ENCODE data around the gene RNF123.
"Not testable (repeated sequence)": the region's sequence is repeated elsewhere in the genome, so short reads cannot be mapped to it uniquely, and the experiment has no call there.

Gene RNF123

GRCh38 chr3:49694409-49695070, 5.2 kb downstream of the RNF123 start:
- H3K27ac Mint-ChIP-seq; H3K4me3 Mint-ChIP-seq; ATAC-seq (replicated peaks); DNase-seq; H3K27me3 Mint-ChIP-seq; H3K9me3 Mint-ChIP-seq: not testable (repeated sequence)
- peaks cover 15 to 28% of the 10 kb centered on the region in 2 donors for H3K36me3 Mint-ChIP-seq
- H3K4me1 Mint-ChIP-seq = peaks cover 17 to 28% of the 10 kb centered on the region in 2 donors

- not testable (repeated sequence) for H3K27ac Mint-ChIP-seq; H3K9me3 Mint-ChIP-seq; H3K4me3 Mint-ChIP-seq; DNase-seq; ATAC-seq (replicated peaks); H3K27me3 Mint-ChIP-seq
- H3K4me1 Mint-ChIP-seq = peaks cover 9 to 19% of the 10 kb centered on the region in 2 donors
- peaks cover 15 to 34% of the 10 kb centered on the region in 2 donors for H3K36me3 Mint-ChIP-seq
Observed at GRCh38 chr3:49695350-49696015, 6.1 kb downstream of the RNF123 start.

GRCh38 chr3:49699281-49699979, 10.1 kb downstream of the RNF123 start:
- Mint-ChIP-seq H3K27me3 (no peaks in the 10 kb centered on the region), H3K4me3 (no peak overlapping the region), H3K9me3 (no peaks in the 10 kb centered on the region), H3K27ac (no peak overlapping the region), H3K4me1 (peaks cover 7 to 14% of the 10 kb centered on the region in 2 donors), H3K36me3 (peaks cover 27 to 58% of the 10 kb centered on the region in 2 donors)
- no peak for ATAC-seq (replicated peaks)
- DNase-seq = no peak

- no peak for DNase-seq
- Mint-ChIP-seq H3K36me3 (peaks cover 27 to 58% of the 10 kb centered on the region in 2 donors), H3K27me3 (no peaks in the 10 kb centered on the region), H3K4me3 (no peak overlapping the region), H3K9me3 (no peaks in the 10 kb centered on the region), H3K4me1 (peaks cover 7 to 14% of the 10 kb centered on the region in 2 donors), H3K27ac (no peak overlapping the region)
- no peak for ATAC-seq (replicated peaks)
Observed at GRCh38 chr3:49700014-49700413, 10.7 kb downstream of the RNF123 start.

- DNase-seq (no peak), ATAC-seq (replicated peaks) (no peak)
- H3K4me3 Mint-ChIP-seq = no peak overlapping the region
- peaks cover 27 to 60% of the 10 kb centered on the region in 2 donors for H3K36me3 Mint-ChIP-seq
- peaks cover 7 to 9% of the 10 kb centered on the region in 2 donors for H3K4me1 Mint-ChIP-seq
- no peaks in the 10 kb centered on the region for H3K9me3 Mint-ChIP-seq
- H3K27ac Mint-ChIP-seq = no peak overlapping the region
- H3K27me3 Mint-ChIP-seq = no peaks in the 10 kb centered on the region
Observed at GRCh38 chr3:49700453-49701128, 11.2 kb downstream of the RNF123 start.

GRCh38 chr3:49701388-49702077, 12.2 kb downstream of the RNF123 start:
- Mint-ChIP-seq H3K9me3 (no peaks in the 10 kb centered on the region), H3K27me3 (no peaks in the 10 kb centered on the region), H3K27ac (no peak overlapping the region), H3K36me3 (peaks cover 27 to 63% of the 10 kb centered on the region in 2 donors), H3K4me1 (peaks cover 7 to 9% of the 10 kb centered on the region in 2 donors), H3K4me3 (no peak overlapping the region)
- DNase-seq (no peak), ATAC-seq (replicated peaks) (no peak)

- peaks cover 23 to 64% of the 10 kb centered on the region in 2 donors for H3K36me3 Mint-ChIP-seq
- no peak overlapping the region for H3K4me3 Mint-ChIP-seq
- ATAC-seq (replicated peaks) (no peak), DNase-seq (no peak)
- no peaks in the 10 kb centered on the region for H3K27me3 Mint-ChIP-seq
- no peaks in the 10 kb centered on the region for H3K9me3 Mint-ChIP-seq
- H3K27ac Mint-ChIP-seq = no peak overlapping the region
- peaks cover 9 to 14% of the 10 kb centered on the region in 2 donors for H3K4me1 Mint-ChIP-seq
Observed at GRCh38 chr3:49702672-49703071, 13.3 kb downstream of the RNF123 start.

- Mint-ChIP-seq H3K4me3 (no peak overlapping the region), H3K9me3 (no peaks in the 10 kb centered on the region), H3K27me3 (no peaks in the 10 kb centered on the region), H3K4me1 (peaks cover 11 to 18% of the 10 kb centered on the region in 2 donors), H3K36me3 (peaks cover 22 to 61% of the 10 kb centered on the region in 2 donors), H3K27ac (peak overlapping the region; percentile 45)
- ATAC-seq (replicated peaks) (peak; percentile 97 to 99), DNase-seq (peak; percentile 63)
Observed at GRCh38 chr3:49703443-49703927, 14.1 kb downstream of the RNF123 start.

GRCh38 chr3:49703956-49704355, 14.6 kb downstream of the RNF123 start:
- H3K9me3 Mint-ChIP-seq = no peaks in the 10 kb centered on the region
- no peak overlapping the region for H3K4me3 Mint-ChIP-seq
- peaks cover 23 to 58% of the 10 kb centered on the region in 2 donors for H3K36me3 Mint-ChIP-seq
- peaks cover 11 to 18% of the 10 kb centered on the region in 2 donors for H3K4me1 Mint-ChIP-seq
- H3K27me3 Mint-ChIP-seq = no peaks in the 10 kb centered on the region
- no peak for DNase-seq
- peak overlapping the region; percentile 45 for H3K27ac Mint-ChIP-seq
- ATAC-seq (replicated peaks) = no peak

GRCh38 chr3:49704629-49705028, 15.3 kb downstream of the RNF123 start:
- Mint-ChIP-seq H3K9me3 (no peaks in the 10 kb centered on the region), H3K4me1 (peaks cover 11 to 18% of the 10 kb centered on the region in 2 donors), H3K36me3 (peaks cover 23 to 56% of the 10 kb centered on the region in 2 donors)

GRCh38 chr3:49705390-49705960, 16.1 kb downstream of the RNF123 start:
- no peak for ATAC-seq (replicated peaks)
- H3K4me1 Mint-ChIP-seq = peaks cover 11 to 18% of the 10 kb centered on the region in 2 donors
- no peaks in the 10 kb centered on the region for H3K27me3 Mint-ChIP-seq

More at GRCh38 chr3:49704629-49705028, 15.3 kb downstream of the RNF123 start:
- ATAC-seq (replicated peaks) = no peak
- DNase-seq = no peak
- no peaks in the 10 kb centered on the region for H3K27me3 Mint-ChIP-seq
- H3K27ac Mint-ChIP-seq = no peak overlapping the region
- no peak overlapping the region for H3K4me3 Mint-ChIP-seq

GRCh38 chr3:49706456-49707112, 17.2 kb downstream of the RNF123 start:
- no peak for ATAC-seq (replicated peaks)
- Mint-ChIP-seq H3K36me3 (peaks cover 24 to 44% of the 10 kb centered on the region in 2 donors), H3K4me1 (peaks cover 11 to 18% of the 10 kb centered on the region in 2 donors), H3K27me3 (no peaks in the 10 kb centered on the region), H3K9me3 (no peaks in the 10 kb centered on the region), H3K4me3 (no peak overlapping the region), H3K27ac (no peak overlapping the region)
- DNase-seq = no peak

More at GRCh38 chr3:49705390-49705960, 16.1 kb downstream of the RNF123 start:
- H3K9me3 Mint-ChIP-seq = no peaks in the 10 kb centered on the region
- DNase-seq = no peak
- H3K36me3 Mint-ChIP-seq = peaks cover 23 to 50% of the 10 kb centered on the region in 2 donors
- no peak overlapping the region for H3K4me3 Mint-ChIP-seq
- H3K27ac Mint-ChIP-seq = peak overlapping the region; percentile 65

GRCh38 chr3:49707113-49707480, 17.7 kb downstream of the RNF123 start:
- ATAC-seq (replicated peaks) (no peak), DNase-seq (no peak)
- no peak overlapping the region for H3K4me3 Mint-ChIP-seq
- no peaks in the 10 kb centered on the region for H3K27me3 Mint-ChIP-seq
- no peaks in the 10 kb centered on the region for H3K9me3 Mint-ChIP-seq
- H3K36me3 Mint-ChIP-seq = peaks cover 22 to 42% of the 10 kb centered on the region in 2 donors
- no peak overlapping the region for H3K27ac Mint-ChIP-seq
- H3K4me1 Mint-ChIP-seq = peaks cover 11 to 18% of the 10 kb centered on the region in 2 donors

All from stimulated activated naive B cell treated with anti-CD40 and anti-IgM and Interleukin-4, amounts not matched to agents 10 μg/mL and 1 μg/mL and 100 μg/mL, for 72 hours (primary cell).